Jurkat, Clone E6-1 (cell line): Measurements from ENCODE around the gene IKBKG. TPM values are rescaled to one million over a fixed set of nuclear protein-coding genes. Genes with fewer than 3 reads are reported as not detected.
"Not testable (repeated sequence)": the region's sequence is repeated elsewhere in the genome, so short reads cannot be mapped to it uniquely, and the experiment has no call there.

Experiments used
- DNase-seq: peaks from one replicate; pipeline ENCODE4 v3.0.0-alpha.2; 2011; ENCODE audit warnings: low read depth, low spot score
- H3K4me3 ChIP-seq: 2 replicates; pipeline ENCODE4 v1.5.1; 2011; ENCODE audit warnings: mild to moderate bottlenecking, low read length, control low read depth, moderate library complexity
- polyA plus RNA-seq: library from polyadenylated mRNA; unstranded; fragments of >200 nt; gene quantifications from one replicate; pipeline ENCODE4 v1.2.1, GENCODE V29; 2012; ENCODE audit warnings: missing spikeins; ENCODE audit not compliant: insufficient read length, insufficient read depth

IKBKG gene
- 37.8 TPM for polyA plus RNA-seq

DNA sequence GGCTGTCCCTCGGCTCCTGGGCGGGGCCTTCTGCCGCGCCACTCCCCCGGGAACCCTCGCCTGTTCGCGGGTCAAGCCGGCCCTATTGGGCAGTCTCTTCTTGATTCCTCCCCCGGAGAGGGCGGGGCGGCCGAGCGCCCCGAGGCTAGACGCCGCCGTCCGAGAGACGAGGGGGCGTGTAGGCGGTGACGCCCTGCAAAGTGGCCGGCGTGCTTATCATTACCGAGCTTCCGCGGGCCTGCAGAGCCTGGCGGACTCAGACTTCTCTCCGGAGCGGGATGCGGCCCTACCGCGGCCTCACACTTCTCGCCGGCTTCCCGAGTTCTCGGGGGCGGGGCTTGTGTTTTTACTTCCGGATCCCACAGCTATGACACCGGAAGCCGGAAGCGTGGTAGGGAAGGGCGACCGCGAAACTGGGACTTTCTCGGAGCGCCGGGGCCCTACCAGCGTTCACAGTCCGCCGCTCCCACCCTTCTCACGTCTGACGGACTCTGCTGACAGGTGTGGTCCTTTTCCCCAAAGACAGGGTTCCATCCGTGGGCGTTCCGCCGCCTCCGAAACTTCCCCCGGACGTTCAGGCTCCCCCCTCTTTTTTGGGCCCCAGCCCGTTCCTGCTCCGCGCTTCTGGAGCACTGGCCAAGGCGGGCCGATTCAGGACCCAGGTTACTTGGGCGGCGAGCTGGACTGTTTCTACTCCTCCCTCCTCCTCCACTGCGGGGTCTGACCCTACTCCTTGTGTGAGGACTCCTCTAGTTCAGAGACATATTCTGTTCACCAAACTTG, at the start of gene IKBKG:
Gene IKBKG, plus strand, starts transcription at position 376 of the 783 bp plus-strand sequence. CDS start 4,383 bp downstream, outside the sequence.
- H3K4me3 ChIP-seq, result peak within 1 kb of the TSS; percentile 86
- DNase-seq, result peak; percentile 78

DNA sequence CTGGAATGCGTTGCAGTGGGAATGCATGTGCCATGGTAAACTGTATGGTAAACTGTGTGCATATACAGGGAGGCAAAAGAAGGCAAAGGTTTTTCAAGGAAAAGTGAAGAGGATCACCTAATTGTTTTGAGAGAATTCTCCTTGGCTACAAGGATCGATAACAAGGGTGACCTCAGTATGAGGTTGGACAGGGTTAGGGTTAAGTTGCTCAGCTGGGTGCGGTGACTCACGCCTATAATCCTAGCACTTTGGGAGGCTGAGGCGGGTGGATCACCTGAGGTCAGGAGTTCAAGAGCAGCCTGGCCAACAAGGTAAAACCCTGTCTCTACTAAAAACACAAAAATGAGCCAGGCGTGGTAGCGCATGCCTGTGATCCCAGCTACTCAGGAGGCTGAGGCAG, 46.0 kb upstream of the IKBKG start:
- not testable (repeated sequence) for H3K4me3 ChIP-seq, DNase-seq

DNA sequence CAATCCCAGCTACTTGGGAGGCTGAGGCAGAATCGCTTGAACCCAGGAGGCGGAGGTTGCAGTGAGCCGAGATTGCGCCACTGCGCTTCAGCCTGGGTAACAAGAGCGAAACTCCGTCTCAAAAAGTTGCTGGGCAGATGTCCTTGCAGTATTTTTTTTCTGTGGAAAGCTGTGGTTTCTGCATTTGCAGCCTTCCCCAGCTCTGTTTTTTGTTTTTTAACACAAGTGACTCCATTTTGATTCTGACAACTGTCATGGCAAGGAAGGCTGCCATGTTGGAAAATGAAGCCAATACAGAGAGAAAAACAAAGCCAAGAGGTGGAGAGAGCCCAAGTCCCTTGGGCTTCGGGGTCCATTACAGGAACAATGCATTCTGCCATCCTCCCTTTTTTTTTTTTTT, 45.3 kb upstream of the IKBKG start:
- H3K4me3 ChIP-seq, result no peak overlapping the region
- DNase-seq, result no peak

DNA sequence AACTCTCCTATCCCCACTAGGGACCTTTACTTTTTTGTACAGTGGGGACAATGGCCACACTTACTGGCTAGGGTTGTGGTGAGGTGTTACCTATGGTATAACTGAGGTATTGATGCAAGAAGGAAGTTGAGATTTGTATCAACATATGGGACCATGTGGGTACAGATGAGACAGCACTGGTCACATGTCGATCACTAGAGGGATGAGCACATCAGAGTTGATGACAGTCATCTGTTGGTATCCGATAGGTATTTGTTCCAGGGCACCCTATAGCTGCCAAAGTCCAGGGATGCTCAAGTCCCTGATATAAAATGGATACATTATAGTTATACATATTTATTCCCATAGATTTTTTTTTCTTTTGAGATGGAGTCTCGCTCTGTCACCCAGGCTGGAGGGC, 44.4 kb upstream of the IKBKG start:
- H3K4me3 ChIP-seq, result no peak overlapping the region
- DNase-seq, result no peak

- no peak for DNase-seq
These were observed 41.7 kb upstream of the IKBKG start for GRCh38 chrX:154505734-154506133.

DNA sequence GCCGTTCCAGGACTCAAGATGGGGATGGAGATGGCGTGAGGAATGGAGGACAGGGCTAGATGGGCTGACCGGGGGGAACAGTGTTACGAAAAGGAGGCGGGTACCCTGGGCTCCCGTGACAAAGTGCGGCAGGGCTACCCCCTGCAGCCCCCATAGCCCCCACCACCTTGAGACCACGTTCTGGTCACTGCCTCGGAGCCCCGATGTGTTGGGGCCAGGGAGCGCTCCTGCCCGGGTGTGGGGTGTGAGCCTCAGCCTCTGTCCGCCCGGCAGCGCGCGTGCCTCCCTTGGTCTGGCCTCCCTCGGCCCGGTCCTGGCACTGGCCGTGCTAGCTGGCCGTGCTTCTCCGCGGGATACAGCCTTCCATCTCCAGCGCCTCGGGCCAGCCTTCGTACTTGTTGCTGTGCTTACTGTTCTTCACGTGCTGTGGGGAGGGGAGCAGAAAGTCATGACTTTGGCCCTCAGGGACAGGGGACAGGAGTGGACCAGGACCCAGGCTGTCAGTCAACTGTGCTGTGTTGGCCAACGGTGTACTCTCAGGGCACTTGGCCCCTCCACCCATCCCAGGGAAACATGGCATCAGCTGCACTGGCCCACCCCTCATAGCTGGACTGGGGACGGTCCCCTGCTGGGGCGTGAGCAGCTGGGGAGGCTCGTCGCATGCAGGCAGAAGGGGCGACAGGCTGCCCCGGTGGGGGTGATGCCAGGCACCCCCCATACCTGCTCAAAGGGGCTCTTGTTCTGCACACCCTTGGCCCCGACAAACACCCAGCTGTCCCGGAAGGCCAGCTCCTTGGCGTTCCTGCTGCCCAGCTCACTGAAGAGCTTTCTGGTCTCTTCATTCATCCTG, 40.7 kb upstream of the IKBKG start:
- no peak for DNase-seq
- no peak overlapping the region for H3K4me3 ChIP-seq

More at GRCh38 chrX:154505734-154506133, 41.7 kb upstream of the IKBKG start:
- no peak overlapping the region for H3K4me3 ChIP-seq

- H3K4me3 ChIP-seq, result no peak overlapping the region
- no peak for DNase-seq
These were observed 39.6 kb upstream of the IKBKG start for GRCh38 chrX:154507673-154508383.

- no peak overlapping the region for H3K4me3 ChIP-seq
- no peak for DNase-seq
These were observed 39.1 kb upstream of the IKBKG start for GRCh38 chrX:154508384-154508745.

DNA sequence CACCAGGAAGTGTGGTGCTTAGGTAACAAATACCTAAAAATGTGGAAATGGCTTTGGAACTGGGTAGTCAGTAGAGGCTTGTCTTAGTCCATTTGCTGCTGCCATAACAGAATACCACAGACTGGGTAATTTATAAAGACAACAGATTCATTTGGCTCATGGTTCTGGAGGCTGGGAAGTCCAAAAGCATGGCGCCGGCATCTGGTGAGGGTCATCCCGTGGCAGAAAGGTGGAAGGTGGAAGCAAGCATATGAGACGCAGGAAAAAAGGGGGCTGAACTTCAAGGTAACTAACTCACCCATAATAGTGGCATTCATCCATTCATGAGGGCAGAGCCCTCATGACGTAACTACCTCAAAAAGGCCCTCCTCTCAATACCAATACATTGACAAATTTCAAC, 38.0 kb upstream of the IKBKG start:
- DNase-seq, result no peak
- no peak overlapping the region for H3K4me3 ChIP-seq

- no peak overlapping the region for H3K4me3 ChIP-seq
- DNase-seq, result no peak
These were observed 35.7 kb upstream of the IKBKG start for GRCh38 chrX:154511761-154512160.

GRCh38 chrX:154512879-154513553, 34.4 kb upstream of the IKBKG start:
- no peak overlapping the region for H3K4me3 ChIP-seq
- no peak for DNase-seq

GRCh38 chrX:154513716-154514115, 33.7 kb upstream of the IKBKG start:
- H3K4me3 ChIP-seq, result no peak overlapping the region
- no peak for DNase-seq

DNA sequence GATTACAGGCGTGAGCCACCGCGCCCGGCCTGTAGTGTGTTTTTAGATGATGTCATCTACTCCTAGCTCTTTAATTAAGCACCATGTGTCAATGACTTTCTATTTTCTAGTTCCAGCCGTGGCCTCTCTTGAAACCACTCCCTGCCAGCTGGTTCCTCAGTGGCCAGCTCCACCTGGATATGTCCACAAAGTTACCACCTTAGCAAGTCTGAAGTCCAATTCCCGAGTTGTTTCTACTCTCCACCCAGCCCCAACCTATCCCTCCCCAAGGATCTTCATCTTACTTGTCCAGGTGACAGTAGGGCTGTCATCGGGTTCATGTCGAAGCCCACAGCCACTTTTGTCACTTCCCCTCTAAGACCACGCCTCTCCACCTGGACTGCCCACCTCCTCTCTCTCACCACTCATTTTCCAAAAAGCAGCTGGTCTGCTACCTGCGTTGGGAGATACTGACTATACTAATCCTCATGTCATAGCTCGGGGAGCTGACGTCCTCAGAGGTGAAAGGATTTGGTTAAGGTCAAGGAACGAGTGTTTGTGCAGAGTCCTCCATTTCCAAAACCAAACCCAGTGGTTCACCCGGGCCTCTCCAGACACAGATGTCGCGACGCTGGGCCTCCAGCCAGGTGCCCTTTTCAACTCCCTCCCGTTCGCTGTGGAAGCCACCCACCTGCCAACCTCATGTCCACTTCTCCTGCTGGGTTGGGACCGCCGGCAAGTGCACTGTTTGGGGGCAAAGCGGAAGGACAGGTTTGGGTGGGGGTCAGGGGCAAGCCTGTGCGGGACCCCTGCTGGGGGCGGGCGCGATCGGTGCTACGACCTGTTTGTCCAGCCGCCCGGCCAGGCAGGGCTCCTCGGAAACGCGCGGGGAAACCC, 32.1 kb upstream of the IKBKG start:
- peak overlapping the region; percentile 64 for H3K4me3 ChIP-seq
- DNase-seq, result no peak

- DNase-seq, result peak; percentile 73
- peak within 1 kb of the TSS; percentile 64 for H3K4me3 ChIP-seq
These were observed 31.3 kb upstream of the IKBKG start, which contains the start of gene FAM3A for GRCh38 chrX:154515966-154516655. Gene FAM3A (minus strand): TSS chrX:154516232. CDS start chrX:154515772, 460 bp downstream.

- no peak for DNase-seq
- peak overlapping the region; percentile 54 for H3K4me3 ChIP-seq
These were observed 30.7 kb upstream of the IKBKG start for GRCh38 chrX:154516656-154517100.

GRCh38 chrX:154517101-154517781, 30.2 kb upstream of the IKBKG start:
- DNase-seq, result no peak
- no peak overlapping the region for H3K4me3 ChIP-seq

DNA sequence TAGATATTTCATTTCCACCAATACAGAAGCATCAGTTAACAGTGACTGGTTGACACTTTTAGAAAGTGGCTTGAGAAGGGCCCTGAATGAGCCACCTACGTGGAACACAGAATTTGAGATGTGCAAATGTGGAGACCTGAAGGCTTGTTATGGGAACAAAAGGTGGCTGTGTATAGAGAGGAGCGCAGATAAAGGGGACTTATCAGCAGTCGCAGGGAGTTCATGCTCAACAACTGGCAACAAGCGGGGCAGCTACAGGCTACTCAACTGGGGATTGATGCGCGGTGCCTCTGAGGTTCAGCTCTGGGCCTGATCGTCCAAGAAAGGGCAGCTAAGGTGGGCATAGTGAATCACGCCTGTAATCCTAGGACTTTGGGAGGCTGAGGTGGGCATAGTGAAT, 28.0 kb upstream of the IKBKG start:
- no peak overlapping the region for H3K4me3 ChIP-seq
- DNase-seq, result no peak
